NK-92 (cell line): ENCODE measurements around the gene MAPK14.
"Not testable (repeated sequence)": the region's sequence is repeated elsewhere in the genome, so short reads cannot be mapped to it uniquely, and the experiment has no call there.

ENCODE experiments used
- DNase-seq: peaks from one replicate; lab custom pipeline; 2025; ENCODE audit not compliant: unreplicated experiment; lab: John Stamatoyannopoulos, UW

The MAPK14 gene

DNA sequence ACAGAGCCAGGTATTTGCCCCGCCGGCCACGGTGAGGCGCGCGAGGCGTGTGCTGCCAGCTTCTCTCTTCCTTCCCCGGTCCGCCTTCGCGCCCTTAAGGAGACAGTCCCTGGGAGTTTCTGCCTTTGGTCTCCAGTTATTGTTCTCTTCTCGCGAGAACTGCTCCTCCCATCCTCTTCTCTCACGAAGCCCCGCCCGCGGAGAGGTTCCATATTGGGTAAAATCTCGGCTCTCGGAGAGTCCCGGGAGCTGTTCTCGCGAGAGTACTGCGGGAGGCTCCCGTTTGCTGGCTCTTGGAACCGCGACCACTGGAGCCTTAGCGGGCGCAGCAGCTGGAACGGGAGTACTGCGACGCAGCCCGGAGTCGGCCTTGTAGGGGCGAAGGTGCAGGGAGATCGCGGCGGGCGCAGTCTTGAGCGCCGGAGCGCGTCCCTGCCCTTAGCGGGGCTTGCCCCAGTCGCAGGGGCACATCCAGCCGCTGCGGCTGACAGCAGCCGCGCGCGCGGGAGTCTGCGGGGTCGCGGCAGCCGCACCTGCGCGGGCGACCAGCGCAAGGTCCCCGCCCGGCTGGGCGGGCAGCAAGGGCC lies at the start of gene MAPK14:
MAPK14 (plus strand) TSS at position 308 of the 587 bp plus-strand sequence. CDS start 350 bp downstream, outside the sequence.
- DNase-seq, result peak; percentile 93

DNA sequence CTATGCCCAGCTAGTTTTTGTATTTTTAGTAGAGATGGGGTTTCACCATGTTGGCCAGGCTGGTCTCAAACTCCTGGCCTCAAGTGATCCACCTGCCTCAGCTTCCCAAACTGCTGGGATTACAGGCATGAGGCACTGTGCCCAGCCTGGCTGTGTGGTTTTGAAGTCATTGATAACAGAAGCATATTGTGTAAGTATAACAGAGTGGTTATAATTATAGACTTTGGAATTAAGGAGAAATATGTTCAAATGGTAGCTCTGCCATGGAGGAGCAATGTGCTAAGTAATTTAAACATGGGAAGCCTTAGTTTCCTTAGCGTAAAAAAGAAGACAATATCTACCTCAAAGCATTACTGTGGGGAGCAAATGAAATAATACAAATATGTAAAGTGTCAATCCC lies 47.5 kb upstream of the MAPK14 start:
- not testable (repeated sequence) for DNase-seq

DNA sequence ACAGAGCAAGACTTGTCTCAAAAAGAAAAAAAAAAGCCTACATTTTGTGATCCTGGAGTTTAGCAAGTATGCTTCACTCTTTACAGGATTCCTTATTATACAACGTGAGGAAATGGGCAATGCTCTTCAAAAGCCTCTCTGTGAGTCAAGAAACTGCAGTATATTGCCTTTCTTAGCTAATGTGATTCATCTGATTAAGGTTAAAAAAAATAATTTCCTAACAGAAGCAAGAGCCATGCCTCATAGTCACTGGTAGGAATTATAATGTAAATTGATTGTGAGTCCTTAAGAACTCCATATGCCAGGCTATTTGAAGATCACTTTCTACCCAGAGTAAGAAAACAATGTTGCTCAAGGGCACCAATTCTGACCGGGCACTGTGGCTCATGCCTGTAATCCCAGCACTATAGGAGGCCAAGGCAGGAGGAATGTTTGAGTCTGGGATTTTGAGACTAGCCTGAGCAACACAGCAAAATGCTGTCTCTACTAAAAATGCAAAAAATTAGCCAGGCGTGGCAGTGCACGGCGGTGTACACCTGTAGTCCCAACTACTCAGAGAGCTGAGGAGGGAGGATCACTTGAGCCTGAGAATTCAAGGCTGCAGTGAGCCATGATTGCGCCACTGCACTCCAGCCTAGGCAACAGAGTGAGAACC lies 46.5 kb upstream of the MAPK14 start:
- no peak for DNase-seq

DNA sequence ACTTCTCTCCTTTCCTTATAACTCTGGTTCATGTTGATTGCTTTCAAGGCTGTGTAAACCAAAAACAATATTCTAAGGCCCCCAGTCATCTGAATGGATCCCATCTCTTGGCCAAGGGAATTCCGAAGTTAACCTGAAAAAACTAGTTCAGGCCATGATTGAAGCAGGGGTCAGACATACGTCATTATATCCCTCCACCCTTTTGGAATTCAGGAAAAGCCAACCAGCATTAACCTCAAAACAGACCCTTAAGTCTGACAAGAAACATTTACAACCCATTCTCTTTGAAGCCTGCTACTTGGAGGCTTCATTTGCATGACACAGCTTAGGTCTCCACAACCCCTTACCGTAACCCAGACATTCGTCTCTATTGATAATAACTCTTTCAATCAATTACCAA lies 42.9 kb upstream of the MAPK14 start:
- DNase-seq, result no peak

DNA sequence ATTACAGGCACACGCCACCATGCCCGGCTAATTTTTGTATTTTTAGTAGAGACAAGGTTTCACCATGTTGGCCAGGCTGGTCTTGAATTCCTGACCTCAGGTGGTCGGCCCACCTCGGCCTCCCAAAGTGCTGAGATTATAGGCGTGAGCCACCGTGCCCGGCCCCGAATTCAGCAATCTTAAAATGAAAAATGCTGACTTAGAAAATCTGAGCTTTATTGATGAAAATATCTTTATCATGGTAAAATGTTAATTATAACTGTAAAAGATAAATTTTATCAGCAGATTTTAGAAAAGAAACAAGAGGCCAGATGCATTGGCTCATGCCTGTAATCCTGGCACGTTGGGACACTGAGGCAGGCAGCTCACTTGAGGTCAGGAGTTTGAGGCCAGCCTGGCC lies 39.6 kb upstream of the MAPK14 start:
- DNase-seq, result not testable (repeated sequence)

DNA sequence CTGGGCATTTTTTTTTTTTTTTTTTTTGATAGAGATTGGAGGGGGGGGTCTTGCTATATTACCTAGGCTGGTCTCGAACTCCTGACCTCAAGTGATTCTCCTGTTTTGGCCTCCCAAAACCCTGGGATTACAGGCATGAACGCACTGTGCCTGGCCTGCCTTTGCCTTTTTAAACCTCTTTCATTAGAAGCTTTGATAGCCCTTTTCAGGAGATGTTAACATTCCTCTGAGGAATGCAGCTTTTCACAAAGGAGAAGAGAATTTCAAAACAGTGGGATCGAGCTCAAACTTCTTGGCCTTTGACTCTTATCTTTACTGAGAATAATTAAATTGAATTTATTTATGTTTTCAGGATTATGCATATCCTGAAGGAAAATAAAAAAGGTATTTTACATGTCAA lies 34.5 kb upstream of the MAPK14 start:
- no peak for DNase-seq

DNA sequence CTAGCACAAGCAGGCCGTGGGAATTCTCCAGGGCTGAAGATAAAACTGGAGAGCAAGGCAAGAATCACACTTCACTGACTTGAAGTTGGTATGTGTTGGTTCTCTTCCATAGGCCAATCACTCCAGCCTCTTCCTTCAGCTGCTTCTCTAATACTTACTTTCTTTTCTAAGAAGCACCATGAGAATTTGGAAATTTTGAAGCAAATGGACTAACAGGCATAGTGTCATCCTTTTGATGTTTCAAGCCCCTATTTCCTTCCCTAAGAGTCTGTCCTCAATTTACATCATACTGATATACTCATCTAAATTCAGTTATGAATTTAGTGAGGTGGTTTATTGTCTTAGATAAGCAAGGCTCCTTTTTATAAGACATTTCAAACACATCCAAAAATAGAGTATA lies 27.2 kb upstream of the MAPK14 start:
- no peak for DNase-seq

DNA sequence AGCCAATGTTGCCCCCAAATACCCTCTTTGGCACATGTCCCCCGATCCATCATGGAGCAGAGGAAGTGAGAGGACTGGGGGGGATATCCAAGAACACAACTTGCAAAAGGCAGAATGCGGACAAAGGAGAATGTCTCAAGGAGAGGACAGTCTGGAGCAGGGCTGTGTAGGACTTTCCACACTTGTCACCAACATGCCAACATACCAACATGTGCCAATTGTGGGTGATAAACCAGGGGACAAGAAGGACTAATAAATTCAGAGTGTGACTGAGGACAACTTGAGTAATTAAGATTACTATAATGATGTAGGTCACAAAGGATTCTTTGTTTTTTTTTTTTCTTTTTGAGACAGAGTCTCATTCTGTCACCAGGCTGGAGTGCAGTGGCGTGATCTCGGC lies 11.9 kb upstream of the MAPK14 start:
- no peak for DNase-seq

DNA sequence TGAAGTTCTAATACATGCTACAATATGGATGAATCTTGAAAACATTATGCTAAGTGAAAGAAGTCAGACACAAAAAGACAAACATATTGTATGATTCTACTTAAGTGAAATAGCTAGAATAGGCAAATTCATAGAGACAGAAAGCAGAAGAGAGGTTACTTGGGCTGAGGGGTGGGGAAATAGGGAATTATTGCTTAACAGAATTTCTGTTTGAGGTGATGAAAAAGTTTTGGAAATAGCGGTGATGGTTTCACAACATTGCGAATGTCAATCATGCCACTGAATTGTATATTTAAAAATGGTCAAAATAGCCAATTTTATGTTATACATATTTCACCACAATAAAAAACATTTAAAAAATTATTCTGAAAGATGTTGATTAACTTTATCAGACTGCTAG lies 9.3 kb upstream of the MAPK14 start:
- DNase-seq, result no peak

DNA sequence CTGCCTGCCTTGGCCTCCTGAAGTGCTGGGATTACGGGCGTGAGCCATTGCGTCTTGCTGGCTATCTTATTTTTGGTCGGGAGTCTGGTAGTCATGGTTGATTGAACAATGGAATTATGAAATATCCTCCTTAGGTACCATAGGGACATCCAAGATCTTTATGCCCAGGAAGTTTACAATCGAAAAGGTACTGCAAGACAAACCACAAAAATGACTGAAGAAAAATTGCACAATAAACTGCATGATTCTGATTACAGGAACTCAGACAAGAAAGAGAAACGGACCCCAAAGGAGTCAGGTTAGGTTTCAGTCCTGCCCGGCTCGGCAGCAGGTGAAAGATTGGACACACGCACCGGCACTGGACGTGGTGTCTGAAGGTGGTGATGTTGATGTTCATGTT lies 8.4 kb upstream of the MAPK14 start:
- DNase-seq, result no peak

DNA sequence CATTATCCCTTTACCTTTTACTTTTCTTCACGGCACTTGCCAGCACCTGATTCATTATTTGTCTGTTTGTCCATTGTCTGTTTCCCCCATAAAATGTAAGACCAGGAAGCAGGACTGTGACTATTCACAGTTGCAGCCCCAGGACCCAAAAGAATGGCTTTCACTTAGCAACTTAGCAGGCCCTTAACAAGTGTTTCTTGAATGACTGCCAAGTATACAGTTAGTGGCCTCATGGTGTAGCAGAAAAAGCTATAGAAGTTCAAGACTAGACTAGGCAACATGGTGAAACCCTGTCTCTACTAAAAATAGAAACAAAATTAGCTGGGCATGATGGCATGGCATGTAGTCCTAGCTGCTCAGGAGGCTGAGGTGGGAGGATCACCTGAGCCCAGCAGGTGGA lies 7.5 kb upstream of the MAPK14 start:
- no peak for DNase-seq

DNA sequence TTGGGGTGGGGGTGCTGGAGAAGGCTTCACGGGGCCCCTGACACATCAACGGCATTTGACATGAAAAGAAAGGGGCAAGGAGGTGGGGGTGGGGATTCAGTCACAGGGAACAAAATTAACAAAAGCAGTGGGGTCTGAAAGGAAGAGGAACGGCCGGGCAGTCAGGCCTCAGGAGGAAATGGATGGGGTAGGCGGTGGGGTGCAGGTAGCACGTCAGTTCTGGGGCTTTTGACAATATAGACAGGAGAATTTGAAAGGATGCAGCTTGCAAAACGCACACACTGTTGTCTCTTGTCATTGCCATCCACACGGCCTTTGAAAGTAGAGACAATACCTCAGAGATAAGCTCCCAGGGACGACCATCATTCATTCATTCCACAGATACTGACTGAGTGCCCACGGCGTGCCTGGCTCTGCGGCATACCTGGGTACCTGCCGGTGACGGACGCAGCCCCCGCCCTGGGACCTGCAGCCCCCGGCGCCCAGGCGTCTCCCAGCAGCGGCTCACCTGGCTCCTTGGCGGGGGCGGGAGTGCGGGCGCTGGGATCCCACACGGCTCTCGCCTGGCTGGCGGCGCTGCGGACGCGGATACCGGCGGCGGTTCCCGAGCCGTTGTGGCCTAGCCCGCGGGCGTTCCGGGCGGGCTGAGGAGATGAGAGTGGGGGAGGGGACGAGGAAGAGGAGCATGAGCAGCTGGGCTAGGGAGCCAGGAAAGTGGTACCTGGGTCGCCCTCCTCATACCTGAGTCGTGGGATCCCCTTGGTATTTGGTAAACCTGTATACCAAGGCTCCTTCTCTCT lies 3.4 kb upstream of the MAPK14 start, which contains the start of gene SLC26A8:
SLC26A8 (minus strand) TSS at position 646 of the 800 bp plus-strand sequence. CDS start 4,934 bp downstream, outside the sequence.
- no peak for DNase-seq

DNA sequence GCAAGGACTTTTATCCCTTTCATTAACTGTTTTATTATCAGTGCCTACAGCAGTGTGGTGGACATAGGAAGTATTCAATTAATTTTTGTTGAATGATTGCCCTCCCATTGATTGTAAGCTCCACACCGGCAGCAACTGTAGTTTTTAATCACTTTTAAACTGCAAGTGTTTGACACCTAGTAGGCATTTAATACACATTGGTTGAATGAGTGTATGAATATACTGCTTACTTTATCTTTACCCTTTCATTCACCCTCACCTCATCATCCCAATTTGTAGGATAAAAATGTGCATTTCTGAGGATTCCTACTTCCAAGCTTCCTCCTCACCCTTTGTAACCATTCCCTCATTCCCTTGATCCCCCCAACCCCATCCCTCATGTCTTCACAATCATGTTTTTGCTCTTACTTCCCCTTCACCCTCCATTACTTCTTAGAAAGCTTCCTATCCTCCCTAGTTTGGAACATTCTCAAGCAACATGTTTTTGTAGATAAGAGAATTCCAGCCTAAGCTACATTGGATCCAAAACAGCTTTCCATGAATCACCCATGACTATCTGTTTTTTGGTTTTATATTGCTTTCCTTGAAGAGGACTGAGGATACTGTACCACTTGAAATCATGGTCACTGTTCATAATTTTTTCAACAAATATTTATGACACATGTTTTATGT lies 2.2 kb upstream of the MAPK14 start:
- no peak for DNase-seq

DNA sequence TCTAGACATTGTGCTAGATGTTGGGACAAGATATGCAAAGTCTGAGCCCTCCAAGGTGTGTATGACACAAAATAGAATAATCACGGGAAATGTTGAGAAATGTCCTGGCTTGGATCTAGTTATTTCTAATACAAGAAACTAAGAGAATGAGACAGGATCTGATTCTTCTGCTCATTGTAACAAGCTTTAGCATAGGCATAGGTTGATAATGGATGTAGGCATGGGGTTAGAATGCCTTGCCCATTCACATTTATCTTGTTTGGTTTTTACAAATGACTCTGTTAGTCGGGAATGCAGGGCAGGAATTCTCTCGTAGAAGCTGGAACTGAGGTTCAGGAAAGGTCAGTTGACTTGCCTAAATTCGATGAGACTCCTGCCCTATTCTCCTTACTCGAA lies 1.7 kb upstream of the MAPK14 start:
- DNase-seq, result no peak

DNA sequence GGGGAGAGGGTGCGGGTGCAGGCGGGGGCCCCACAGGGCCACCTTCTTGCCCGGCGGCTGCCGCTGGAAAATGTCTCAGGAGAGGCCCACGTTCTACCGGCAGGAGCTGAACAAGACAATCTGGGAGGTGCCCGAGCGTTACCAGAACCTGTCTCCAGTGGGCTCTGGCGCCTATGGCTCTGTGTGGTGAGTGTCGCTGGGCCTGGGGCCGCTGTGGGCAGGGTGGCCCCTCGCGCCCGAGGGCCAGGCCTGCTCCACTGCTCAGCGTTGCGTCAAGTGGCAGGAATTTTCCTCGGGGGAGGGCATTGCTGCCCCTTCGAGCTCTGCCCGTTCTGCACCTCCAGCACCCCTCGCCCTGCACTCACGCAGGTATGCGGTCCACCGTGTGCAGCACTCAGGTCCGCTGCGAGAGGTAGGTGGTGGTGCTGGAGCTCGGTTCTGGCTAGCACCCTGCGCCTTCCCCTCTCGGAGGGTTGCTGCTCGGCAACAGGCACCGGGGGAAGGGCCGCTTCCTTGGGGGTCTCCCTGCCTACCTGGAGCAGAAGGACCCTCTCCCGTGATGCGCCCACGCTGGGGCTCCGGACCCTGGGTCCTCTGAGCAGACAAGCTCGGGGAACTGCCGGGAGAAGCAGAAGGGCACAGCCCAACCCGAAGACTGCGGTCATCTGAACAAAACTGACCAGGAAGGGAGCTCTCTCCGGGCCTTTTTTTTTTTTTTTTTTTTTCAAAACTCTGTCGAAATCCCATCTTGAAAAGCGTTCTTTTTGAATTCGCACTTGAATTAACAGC lies 674 bp downstream of the MAPK14 start:
- DNase-seq, result no peak

DNA sequence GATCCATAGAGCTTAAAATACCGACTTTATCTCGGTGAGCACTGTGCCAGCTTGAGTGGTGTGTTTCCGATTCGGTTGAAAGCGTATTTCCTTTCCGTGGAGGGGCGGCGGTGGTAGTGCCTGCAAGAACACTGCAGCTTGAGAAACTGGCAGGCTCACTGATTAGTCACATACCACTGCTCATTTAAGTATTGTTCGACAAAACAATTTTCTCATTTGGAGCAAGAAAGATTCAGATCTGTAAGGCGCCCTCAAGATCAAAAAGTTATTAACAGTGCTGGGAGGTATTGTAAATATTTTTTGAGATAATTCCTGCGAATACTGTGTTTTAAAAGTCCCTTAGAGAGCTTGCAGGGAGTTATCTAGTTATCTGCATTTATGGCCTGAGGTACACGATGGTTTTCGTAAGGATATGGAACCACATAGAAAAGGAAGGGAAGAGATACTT lies 1.3 kb downstream of the MAPK14 start:
- DNase-seq, result no peak

DNA sequence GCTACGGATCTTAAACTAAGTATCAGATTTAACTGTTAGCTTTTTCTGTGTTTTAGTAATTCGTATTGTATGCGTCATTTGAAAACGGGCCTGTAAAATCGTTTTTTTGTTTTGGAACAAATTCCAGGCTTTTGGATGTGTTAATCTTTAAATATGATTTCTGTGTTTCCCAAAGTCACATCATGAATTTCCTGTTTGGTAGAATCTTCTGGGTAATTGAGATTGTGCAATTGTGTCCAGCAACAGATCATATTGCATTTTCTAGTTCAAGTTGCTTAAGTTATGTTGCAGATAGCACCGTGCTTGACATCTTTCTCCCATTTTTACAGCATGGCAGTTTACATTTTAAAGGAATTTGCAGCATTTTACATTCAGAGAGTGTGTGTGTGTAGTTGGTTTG lies 1.9 kb downstream of the MAPK14 start:
- DNase-seq, result no peak

DNA sequence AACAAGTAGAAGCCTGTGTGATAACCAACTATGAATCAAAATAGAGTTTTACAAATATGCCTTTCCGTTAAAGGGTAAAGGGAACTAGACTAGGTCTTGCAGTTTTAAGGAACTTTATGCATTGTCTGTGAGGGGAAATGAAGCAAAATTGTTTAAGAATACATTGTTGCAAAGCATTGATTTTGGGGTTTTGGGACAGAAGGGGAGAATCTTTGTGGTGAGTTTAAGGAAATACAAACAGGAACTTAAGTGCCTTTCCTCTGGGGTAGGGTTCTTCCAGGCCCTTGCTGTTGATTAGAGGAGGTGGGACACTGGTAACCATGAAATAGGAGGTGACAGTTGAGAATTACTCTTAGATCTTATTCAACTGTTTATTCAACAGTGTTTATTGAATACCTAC lies 4.7 kb downstream of the MAPK14 start:
- DNase-seq, result no peak

DNA sequence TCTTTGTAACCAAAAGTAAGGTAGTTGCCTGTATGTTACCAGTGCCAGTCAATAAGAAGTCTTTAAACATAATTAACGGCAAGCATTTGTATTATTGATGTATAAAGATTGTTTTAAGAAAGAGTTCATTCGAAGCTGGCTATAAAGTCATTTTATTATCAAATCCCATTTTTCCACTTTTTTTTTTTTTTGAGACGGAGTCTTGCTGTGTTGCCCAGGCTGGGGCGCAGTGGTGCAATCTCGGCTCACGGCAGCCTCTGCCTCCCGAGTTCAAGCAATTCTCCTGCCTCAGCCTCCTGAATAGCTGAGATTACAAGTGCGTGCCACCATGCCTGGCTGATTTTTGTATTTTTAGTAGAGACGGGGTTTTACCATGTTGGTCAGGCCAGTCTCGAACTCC lies 5.5 kb downstream of the MAPK14 start:
- DNase-seq, result not testable (repeated sequence)

DNA sequence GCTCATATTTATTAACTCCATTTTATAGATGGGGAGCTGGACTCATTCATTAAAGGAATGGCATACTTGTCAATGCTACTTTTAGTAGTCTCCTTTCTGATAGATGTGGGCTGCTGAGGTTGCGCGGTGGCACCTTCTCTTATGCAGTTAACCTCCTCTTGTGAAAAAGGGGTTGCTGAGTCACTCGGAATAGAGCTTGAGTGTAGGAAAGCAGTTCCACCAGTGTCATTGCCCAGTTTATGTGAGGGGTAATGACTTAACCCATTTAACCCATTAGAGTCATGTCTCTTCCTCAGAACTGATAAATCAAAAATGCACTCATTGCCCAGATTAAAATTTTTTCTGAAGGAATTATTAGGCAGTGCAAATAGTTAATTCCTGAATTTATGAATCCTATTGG lies 6.3 kb downstream of the MAPK14 start:
- DNase-seq, result no peak

DNA sequence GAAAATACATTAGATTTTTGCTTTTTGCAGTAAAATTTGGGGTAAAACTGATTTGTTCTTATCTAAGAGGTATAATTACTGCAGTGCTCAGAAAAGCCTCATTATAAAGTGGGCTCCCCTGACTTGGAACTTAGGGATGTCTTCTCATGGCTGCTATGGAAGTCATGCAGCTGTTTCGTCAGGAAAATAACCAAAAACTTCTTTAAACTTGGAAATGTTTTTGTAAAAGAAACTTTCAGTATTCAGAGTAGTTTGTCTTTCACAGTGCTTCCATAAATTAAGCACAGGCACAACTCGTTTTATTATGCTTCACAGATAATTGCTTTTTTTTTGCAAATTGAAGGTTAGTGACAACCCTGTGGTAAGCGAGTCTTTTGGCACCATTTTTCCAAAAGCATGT lies 6.8 kb downstream of the MAPK14 start:
- no peak for DNase-seq
